GM19043 (cell line): Measurements from ENCODE around the gene ZPBP2.
"Not testable (repeated sequence)": the region's sequence is repeated elsewhere in the genome, so short reads cannot be mapped to it uniquely, and the experiment has no call there.

Experiments used
- ATAC-seq: cut with Tn5 transposase; IDR thresholded peaks from one replicate; pipeline ENCODE4 v1.9.1; 2021; ENCODE audit warnings: low read depth; ENCODE audit not compliant: unreplicated experiment

Gene ZPBP2

GRCh38 chr17:39867880-39868553 lies at the start of gene ZPBP2:
TSS of gene ZPBP2 (plus strand) at chr17:39868202. CDS start at chr17:39868355, 153 bp downstream.
- no peak for ATAC-seq

GRCh38 chr17:39818358-39819000 lies 49.5 kb upstream of the ZPBP2 start:
- no peak for ATAC-seq

- ATAC-seq = no peak
These were observed 47.5 kb upstream of the ZPBP2 start for GRCh38 chr17:39820541-39820940.

GRCh38 chr17:39820987-39821386 lies 47.0 kb upstream of the ZPBP2 start:
- ATAC-seq = no peak

GRCh38 chr17:39822051-39822451 lies 46.0 kb upstream of the ZPBP2 start:
- ATAC-seq = no peak

- ATAC-seq = no peak
These were observed 44.5 kb upstream of the ZPBP2 start for GRCh38 chr17:39823407-39824054.

- ATAC-seq = no peak
These were observed 41.7 kb upstream of the ZPBP2 start for GRCh38 chr17:39826334-39826733.

GRCh38 chr17:39828443-39828842 lies 39.6 kb upstream of the ZPBP2 start:
- ATAC-seq = no peak

- ATAC-seq = no peak
These were observed 36.4 kb upstream of the ZPBP2 start for GRCh38 chr17:39831588-39831987.

- no peak for ATAC-seq
These were observed 34.0 kb upstream of the ZPBP2 start for GRCh38 chr17:39834017-39834416.

GRCh38 chr17:39835038-39835786 lies 32.8 kb upstream of the ZPBP2 start:
- ATAC-seq = no peak

- no peak for ATAC-seq
These were observed 31.9 kb upstream of the ZPBP2 start for GRCh38 chr17:39836117-39836516.

GRCh38 chr17:39838057-39838456 lies 29.9 kb upstream of the ZPBP2 start:
- no peak for ATAC-seq

- no peak for ATAC-seq
These were observed 29.2 kb upstream of the ZPBP2 start for GRCh38 chr17:39838784-39839183.

GRCh38 chr17:39841134-39841683 lies 26.8 kb upstream of the ZPBP2 start:
- no peak for ATAC-seq

GRCh38 chr17:39845052-39845846 lies 22.8 kb upstream of the ZPBP2 start:
- no peak for ATAC-seq

- no peak for ATAC-seq
These were observed 21.8 kb upstream of the ZPBP2 start for GRCh38 chr17:39846205-39846604.

- ATAC-seq = no peak
These were observed 19.4 kb upstream of the ZPBP2 start for GRCh38 chr17:39848600-39848999.

- not testable (repeated sequence) for ATAC-seq
These were observed 17.8 kb upstream of the ZPBP2 start for GRCh38 chr17:39850186-39850585.

GRCh38 chr17:39852239-39852638 lies 15.8 kb upstream of the ZPBP2 start:
- no peak for ATAC-seq
